ENCODE data around the gene FARP1. TPM values are rescaled to one million over a fixed set of nuclear protein-coding genes. Genes with fewer than 3 reads are reported as not detected.

Gene FARP1
- total RNA-seq, 1 donor from 2014 or later: 17.7 TPM

- H3K27ac ChIP-seq: peak overlapping the region; percentile 45
- peak in 1 of 2 donors; percentile 61 for DNase-seq (ENCODE audit: extremely low spot score in 2 of 2)
Measured at GRCh38 chr13:98370806-98371515, 228.1 kb downstream of the FARP1 start.

GRCh38 chr13:98371516-98372023 lies 228.7 kb downstream of the FARP1 start:
- H3K27me3 ChIP-seq: no peaks in the 10 kb centered on the region
- no peaks in the 10 kb centered on the region for H3K36me3 ChIP-seq
- H3K4me3 ChIP-seq: no peak overlapping the region
- peak in 1 of 2 donors; percentile 28 for DNase-seq (ENCODE audit: extremely low spot score in 2 of 2)
- intact Hi-C loops (cut with DNase I): no loop called here
- no peaks in the 10 kb centered on the region for H3K9me3 ChIP-seq
- TF ChIP-seq POLR2A (IDR thresholded peaks at IDR 0.05) (no peak), POLR2AphosphoS5 (IDR thresholded peaks at IDR 0.05; ENCODE audit: insufficient read depth in 1 of 2, low read depth in 1 of 2) (no peak), CTCF (IDR thresholded peaks at IDR 0.05) (no peak)
- peaks cover 5% of the 10 kb centered on the region for H3K4me1 ChIP-seq
- H3K27ac ChIP-seq: no peak overlapping the region

More at GRCh38 chr13:98370806-98371515, 228.1 kb downstream of the FARP1 start:
- H3K27me3 ChIP-seq: no peaks in the 10 kb centered on the region
- TF ChIP-seq POLR2AphosphoS5 (IDR thresholded peaks at IDR 0.05; ENCODE audit: insufficient read depth in 1 of 2, low read depth in 1 of 2) (no peak), POLR2A (IDR thresholded peaks at IDR 0.05) (no peak)
- intact Hi-C loops (cut with DNase I): no loop called here
- H3K4me3 ChIP-seq: no peak overlapping the region
- peaks cover 5% of the 10 kb centered on the region for H3K4me1 ChIP-seq
- H3K36me3 ChIP-seq: no peaks in the 10 kb centered on the region
- no peaks in the 10 kb centered on the region for H3K9me3 ChIP-seq

- H3K27ac ChIP-seq: no peak overlapping the region
- TF ChIP-seq POLR2AphosphoS5 (IDR thresholded peaks at IDR 0.05; ENCODE audit: insufficient read depth in 1 of 2, low read depth in 1 of 2) (no peak), POLR2A (IDR thresholded peaks at IDR 0.05) (no peak), CTCF (IDR thresholded peaks at IDR 0.05) (no peak)
- intact Hi-C loops (cut with DNase I): no loop called here
- DNase-seq (ENCODE audit: extremely low spot score in 2 of 2): no peak
- H3K4me3 ChIP-seq: no peak overlapping the region
- H3K36me3 ChIP-seq: no peaks in the 10 kb centered on the region
- H3K4me1 ChIP-seq: peaks cover 5% of the 10 kb centered on the region
- H3K27me3 ChIP-seq: no peaks in the 10 kb centered on the region
- no peaks in the 10 kb centered on the region for H3K9me3 ChIP-seq
Measured at GRCh38 chr13:98372876-98373275, 230.0 kb downstream of the FARP1 start.

- TF ChIP-seq POLR2AphosphoS5 (IDR thresholded peaks at IDR 0.05; ENCODE audit: insufficient read depth in 1 of 2, low read depth in 1 of 2) (no peak), CTCF (IDR thresholded peaks at IDR 0.05) (no peak), POLR2A (IDR thresholded peaks at IDR 0.05) (no peak)
- Histone ChIP-seq H3K27ac (no peak overlapping the region), H3K4me1 (peaks cover 5% of the 10 kb centered on the region), H3K36me3 (no peaks in the 10 kb centered on the region), H3K9me3 (no peaks in the 10 kb centered on the region), H3K4me3 (no peak overlapping the region), H3K27me3 (no peaks in the 10 kb centered on the region)
- intact Hi-C loops (cut with DNase I): no loop called here
- DNase-seq (ENCODE audit: extremely low spot score in 2 of 2): no peak
Measured at GRCh38 chr13:98374750-98375149, 231.9 kb downstream of the FARP1 start.

- intact Hi-C loops (cut with DNase I): no loop called here
- TF ChIP-seq POLR2A (IDR thresholded peaks at IDR 0.05) (no peak), POLR2AphosphoS5 (IDR thresholded peaks at IDR 0.05; ENCODE audit: insufficient read depth in 1 of 2, low read depth in 1 of 2) (no peak), CTCF (IDR thresholded peaks at IDR 0.05) (no peak)
- H3K4me3 ChIP-seq: no peak overlapping the region
- H3K36me3 ChIP-seq: no peaks in the 10 kb centered on the region
- DNase-seq (ENCODE audit: extremely low spot score in 2 of 2): no peak
- H3K27me3 ChIP-seq: no peaks in the 10 kb centered on the region
- no peaks in the 10 kb centered on the region for H3K4me1 ChIP-seq
- no peak overlapping the region for H3K27ac ChIP-seq
- H3K9me3 ChIP-seq: no peaks in the 10 kb centered on the region
Measured at GRCh38 chr13:98377635-98378378, 234.9 kb downstream of the FARP1 start.
